Measurements from ENCODE around the gene TMEM116.
"Not testable (repeated sequence)": the region's sequence is repeated elsewhere in the genome, so short reads cannot be mapped to it uniquely, and the experiment has no call there.

- TF ChIP-seq CTCF, POLR2A (IDR thresholded peaks at IDR 0.05): not testable (repeated sequence)
These were observed 53.4 kb downstream of the TMEM116 start for GRCh38 chr12:111959518-111959917.

All from breast epithelium (tissue), 3 donors.